ENCODE measurements around the gene GALK2.
"Not testable (repeated sequence)": the region's sequence is repeated elsewhere in the genome, so short reads cannot be mapped to it uniquely, and the experiment has no call there.

GALK2 gene

DNA sequence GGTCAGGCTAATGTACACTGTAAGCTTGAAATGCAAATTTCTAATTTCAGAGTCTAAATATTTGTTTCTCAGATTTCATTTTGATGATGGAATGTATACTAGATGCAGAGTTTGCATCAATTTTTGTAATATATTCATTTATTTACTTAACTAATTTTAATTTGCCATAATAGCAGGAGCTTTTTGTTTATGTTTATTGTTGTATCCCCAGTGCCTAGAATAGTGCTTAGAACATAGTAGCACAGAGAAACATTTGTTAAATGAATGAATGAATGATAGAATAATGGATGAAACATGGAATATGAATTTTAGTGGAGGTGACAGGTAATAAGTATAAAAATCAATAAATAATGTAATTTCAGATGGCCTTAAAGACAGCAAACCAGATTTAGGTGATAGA is 5.2 kb upstream of the GALK2 start:
- DNase-seq (ENCODE audit: low read depth): no peak

DNA sequence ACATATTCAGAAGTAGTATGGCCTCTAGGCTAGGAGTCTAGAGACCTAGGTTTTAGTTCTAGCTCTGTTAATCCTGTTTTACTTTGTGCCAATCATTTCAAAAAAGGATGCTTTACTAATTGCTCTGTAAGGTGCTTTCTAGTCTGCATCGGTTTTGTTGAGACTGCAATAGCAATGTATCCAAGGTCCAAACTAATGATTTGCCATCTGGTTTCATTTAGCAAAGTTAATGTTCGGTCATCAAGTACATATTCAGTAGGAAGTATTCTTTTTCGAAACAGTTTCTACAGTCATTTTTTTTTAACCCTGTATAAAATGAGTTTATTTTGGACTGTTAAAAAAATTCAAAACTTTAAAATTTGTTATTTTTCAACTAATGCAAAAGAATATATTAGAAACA is 2.0 kb upstream of the GALK2 start:
- no peak for DNase-seq (ENCODE audit: low read depth)

DNA sequence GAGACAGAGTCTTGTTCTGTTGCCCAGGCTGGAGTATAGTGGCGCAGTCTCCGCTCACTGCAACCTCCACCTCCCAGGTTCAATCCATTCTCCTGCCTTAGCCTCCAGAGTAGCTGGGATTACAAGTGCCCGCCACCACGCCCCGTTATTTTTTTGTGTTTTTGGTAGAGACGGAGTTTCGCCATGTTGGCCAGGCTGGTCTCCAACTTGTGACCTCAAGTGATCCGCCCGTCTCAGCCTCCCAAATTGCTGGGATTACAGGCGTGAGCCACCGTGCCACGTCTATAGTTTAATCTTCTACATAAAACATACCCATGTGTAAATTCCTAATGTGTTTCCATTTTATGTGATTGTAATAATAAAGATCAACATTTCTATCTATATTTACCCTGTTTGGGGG is 1.7 kb downstream of the GALK2 start:
- DNase-seq (ENCODE audit: low read depth): no peak

DNA sequence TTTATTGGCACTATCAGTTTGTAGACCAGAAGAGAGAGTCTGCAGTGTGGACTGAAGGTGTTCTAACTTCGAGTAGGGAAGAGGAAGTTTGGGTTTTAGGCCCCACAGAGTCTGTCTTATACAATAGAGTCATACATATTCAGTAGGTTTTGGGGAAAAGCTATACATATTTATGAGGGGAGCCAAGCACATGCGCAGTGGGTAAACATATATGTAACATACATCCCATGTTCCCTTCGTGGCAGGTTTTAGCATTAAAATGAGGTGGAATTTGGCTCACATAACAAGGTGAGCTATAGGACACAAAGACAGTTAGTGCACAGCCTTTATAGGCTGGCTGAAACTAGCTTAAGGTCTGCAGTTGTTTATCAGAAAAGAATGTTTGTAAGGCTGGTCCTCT is 4.9 kb downstream of the GALK2 start:
- DNase-seq (ENCODE audit: low read depth): no peak

DNA sequence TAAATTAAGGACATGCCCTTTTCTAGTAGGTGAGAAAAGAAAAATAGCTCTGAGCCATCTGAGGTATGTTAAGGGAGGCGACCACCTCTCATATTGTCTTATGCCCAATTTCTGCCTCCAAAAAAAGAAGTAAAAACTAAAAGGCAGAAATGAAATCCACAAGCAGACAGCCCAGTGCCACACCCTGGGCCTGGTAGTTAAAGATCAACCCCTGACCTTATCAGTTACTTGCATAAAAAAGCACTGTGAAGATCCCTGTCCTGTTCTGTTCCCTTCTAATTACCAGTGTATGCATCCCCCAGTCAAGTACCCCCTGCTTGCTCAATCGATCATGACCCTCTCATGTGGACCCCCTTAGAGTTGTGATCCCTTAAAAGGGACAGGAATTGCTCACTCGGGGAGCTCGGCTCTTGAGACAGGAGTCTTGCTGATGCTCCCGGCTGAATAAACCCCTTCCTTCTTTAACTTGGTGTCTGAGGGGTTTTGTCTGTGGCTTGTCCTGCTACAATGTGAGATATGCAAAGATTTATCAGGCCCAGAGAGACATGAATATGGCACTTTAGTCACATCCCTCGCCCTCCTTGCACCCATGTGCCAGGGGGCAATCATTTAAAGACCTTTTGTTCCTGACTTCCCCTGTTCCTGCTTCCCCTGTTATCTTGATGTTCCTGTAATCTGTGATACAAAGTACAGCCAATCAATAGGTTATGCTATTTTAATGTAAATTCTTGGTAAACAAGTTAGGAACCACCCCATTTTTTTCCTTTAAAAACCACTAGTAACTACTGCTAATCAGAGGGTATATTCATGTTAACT is 5.7 kb downstream of the GALK2 start:
- DNase-seq (ENCODE audit: low read depth): not testable (repeated sequence)

DNA sequence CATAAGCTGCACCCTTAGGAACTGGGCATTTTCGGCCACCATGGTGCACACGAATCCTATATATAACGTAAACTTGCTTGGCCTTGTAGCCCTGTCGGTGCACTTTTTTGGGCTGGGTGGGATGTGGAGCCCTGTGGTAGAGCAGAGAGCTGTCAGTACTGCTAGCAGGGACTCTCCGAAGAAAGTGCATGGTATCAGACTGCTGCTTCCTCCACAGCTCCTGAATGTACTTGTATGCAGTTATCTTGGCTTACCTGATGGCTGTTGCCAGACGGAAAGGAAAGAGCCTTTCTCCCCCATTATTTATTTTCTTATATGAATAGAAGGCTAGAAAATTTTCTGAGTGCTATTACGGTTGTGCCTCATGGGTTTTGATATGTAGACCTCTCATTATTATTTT is 8.4 kb downstream of the GALK2 start:
- DNase-seq (ENCODE audit: low read depth): no peak

DNA sequence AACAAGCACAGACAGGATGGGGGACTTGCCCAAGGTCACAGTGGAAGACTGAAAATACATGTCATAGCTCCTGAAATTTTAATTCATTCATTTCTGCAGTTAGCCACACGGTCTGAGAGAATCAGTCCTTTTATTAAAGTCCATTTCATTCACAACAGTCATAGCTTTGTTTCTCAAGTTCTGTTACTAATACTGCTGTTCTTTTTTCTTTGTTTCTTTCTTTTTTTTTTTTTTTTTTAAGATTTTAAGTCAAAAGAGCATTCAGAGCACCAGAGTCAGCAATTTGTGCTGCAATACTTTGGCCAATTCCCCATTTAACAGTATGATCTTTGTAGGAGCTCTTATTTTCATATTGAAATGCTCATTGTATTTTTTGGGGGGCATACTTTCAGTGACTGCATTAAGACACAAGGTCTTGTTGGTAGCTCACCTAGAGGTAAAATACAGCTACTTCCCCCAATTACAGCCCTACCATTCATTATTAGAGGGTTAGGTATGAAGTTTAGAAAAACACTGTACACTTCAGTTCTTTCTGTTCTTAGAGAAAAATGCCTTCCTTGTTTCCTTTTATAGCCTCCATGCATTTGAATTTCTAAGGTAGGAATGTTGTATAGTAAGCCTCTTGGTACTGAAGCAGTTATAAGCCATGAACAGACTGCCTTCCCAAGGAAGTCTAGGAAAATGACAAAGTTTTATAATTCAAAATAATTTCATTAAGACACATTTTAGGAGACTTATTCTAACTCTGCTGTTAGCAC is 9.6 kb downstream of the GALK2 start:
- DNase-seq (ENCODE audit: low read depth): no peak

DNA sequence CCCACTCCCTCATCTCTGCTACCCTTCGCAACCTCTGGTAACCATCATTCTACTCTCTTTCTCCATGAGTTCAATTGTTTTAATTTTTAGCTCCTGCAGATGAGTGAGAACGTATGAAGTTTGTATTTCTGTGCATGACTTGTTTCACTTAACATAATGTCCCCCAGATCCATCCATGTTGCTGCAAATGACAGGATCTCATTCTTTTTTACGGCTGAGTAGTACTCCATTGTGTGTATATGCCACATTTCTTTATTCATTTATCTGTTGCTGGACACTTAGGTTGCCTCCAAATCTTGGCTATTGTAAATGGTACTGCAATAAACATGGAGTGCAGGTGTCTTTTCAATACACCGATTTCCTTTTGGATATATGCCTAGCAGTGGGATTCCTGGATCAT is 12.1 kb downstream of the GALK2 start:
- no peak for DNase-seq (ENCODE audit: low read depth)

DNA sequence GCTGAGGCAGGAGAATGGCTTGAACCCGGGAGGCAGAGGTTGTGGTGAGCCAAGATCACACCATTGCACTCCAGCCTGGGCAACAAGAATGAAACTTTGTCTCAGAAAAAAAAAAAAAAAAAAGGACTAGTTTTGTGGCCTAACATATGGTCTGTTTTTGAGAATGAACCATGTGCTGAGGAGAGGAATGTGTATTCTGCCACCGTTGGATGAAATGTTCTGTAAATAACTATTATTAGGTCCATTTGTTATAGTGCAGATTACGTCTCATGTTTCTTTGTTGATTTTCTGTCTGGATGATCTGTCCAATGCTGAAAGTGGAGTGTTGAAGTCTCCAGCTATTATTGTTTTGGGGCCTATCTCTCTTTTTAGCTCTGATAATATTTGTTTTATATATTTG is 13.7 kb downstream of the GALK2 start:
- not testable (repeated sequence) for DNase-seq (ENCODE audit: low read depth)

DNA sequence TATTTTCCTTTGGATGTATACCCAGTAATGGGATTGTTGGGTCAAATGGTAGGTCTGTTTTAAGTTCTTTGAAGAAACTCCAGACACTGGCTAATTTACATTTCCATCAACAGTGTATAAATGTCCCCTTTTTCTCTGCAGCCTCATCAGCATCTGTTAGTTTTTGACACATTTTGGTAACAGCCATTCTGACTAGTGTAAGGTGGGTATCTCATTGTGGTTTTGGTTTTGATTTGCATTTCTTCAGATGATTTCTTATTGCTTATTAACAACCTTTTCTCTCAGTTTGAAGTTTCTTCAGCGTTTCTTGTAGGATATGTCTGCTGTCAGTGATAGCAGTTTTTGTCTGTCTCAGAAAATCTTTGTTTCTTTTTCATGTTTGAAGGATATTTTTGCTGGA is 15.4 kb downstream of the GALK2 start:
- DNase-seq (ENCODE audit: low read depth): no peak

DNA sequence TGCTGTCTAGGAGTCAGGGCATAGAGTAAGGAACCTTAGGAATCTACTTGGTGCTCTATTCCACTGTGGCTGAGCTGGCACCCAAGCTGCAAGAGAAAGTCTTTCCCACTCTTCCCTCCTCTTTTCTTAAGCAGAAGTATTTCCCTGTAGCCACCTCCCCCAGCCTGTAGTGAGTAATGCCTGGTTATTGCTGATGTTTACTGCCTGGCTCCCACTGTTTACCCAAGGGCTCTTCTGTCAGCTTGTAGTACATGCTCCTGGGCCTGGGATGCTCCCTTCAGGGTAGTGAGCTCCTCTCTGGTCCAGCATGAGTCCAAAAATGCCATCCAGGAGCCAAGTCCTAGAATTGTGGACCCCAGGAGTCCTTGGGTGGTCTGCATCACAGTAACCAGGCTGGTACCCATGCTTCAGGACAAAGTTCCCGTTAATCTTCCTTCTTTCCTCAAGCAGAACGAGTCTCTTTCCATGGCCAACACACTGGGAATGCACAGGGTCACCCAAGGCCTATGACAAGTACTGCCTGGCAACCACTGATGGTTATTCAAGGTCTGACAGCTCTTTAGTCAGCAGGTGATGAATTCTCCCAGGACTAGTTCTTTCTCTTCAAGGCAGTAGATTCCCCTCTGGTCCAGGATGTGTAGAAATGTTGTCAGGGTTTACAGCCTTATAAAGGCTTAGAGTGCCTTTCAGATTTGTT is 17.6 kb downstream of the GALK2 start:
- DNase-seq (ENCODE audit: low read depth): no peak

DNA sequence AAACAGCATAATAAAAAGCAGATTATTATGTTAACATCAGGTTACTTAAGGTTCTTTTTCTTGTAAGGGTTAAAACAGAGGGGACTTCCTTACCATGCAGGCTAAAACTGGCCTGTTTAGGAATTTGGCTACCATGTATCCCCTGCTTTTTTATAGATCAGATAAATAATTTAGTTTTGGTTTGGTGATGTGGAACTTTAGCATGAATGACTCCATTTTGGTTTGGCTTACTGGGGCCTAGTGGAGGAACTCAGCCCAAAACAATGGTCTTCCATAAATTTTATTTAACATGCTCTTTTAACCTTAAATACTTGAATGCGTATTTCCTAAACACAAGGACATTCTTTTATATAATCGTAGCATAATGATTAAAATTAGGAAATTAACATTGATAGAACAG is 18.9 kb downstream of the GALK2 start:
- DNase-seq (ENCODE audit: low read depth): no peak

DNA sequence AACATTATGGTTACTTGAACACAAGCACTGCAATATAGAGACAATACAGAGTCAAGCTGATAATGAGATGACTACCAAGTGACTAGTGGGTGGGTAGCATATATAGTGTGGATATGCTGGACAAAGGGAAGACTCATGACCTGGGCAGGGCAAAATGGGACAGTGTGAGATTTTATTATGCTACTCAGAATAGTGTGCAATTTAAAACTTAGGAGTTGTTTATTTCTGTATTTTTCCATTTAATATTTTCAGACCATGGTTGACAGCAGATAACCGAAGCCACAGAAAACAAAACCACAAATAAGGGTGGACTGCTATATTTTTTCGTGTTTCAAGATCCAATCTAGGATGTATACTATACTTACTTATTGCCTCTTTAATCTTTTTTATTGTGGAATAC is 19.6 kb downstream of the GALK2 start:
- DNase-seq (ENCODE audit: low read depth): no peak

DNA sequence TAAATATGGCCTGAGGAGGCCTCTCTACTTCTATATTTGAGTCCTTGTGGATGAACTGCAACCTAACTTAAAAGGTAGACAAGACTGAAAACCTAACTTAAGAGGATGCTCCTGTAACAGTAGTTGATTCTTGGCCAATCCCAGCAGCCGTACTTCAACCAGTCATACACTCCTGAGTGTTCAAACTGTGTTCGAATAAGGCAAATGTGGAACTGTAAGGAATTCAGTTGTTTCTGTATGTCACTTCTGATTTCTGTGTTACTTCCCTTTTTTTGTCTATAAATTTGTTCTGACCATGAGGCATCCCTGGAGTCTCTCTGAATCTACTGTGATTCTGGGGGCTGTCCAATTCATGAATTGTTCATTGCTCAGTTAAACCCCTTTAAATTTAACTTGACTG is 20.5 kb downstream of the GALK2 start:
- DNase-seq (ENCODE audit: low read depth): no peak

DNA sequence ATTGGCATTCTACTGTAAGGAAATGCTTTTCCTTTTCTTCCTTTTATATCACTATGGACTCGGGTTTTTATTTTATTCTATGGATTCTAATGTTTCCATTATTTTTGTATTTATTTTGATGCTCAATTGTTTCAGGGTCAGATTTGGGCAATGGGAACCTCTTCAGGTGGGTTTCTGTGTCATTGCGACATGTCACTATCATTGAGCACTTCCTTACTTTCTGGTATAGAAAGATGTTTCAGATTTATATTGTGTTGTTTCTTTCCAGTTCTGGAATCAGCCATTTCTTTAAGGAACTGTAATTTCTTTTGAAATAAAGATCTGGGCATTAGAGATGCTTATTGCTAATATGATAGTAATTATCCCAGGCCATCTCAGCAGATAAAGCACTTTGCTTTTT is 21.8 kb downstream of the GALK2 start:
- no peak for DNase-seq (ENCODE audit: low read depth)

DNA sequence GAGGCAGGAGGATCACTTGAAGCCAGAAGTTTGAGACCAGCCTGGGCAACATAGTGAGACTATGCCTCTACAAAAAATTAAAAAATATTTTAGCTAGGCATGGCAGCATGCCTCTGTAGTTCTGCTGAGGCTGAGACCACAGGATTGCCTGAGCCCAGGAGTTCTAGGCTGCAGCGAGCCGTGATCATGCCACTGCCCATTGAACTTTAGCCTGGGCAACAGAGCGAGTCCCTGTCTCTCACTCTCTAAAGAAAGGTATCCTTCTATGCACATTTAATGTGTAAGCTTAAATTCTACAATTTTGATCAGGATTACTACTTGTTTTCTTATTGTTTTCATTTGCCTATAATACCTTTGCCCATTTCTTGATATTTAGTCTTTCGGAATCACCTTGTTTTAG is 26.8 kb downstream of the GALK2 start:
- DNase-seq (ENCODE audit: low read depth): no peak

DNA sequence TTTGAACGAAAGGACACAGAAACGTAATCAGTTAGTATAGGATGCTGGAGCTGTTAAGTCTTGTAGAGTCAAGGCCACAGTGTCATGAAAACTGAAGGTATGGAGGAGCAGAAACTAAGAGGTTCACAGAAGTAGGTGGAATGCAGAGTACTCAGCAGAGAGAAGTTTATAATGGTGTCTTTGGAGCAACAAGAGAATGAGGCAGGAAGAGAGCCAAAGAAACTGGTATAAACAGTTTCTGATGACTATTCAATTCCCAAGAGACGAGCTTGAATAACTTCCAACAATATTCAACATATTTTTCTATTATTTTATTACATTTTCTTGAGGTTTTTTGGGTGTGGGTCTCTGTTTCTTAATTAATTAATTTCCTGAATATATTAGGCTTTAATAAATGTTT is 29.6 kb downstream of the GALK2 start:
- DNase-seq (ENCODE audit: low read depth): no peak

DNA sequence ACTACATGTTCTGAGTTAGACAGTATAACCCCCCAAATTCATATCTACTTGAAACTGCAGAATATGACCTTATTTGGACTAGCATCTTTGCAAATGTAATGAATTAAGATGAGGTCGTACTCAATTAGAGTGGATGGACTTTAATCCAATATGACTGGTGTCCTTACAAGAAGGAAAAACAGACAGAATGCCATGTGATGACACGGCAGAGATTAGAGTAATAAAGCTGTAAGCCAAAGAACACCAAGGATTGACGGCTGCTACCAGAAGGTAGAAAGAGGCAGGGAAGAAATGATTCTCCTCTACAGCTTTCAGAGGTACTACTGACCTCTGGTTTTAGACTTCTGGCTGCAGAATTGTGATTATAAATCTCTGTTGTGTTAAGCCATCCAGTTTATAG is 30.3 kb downstream of the GALK2 start:
- DNase-seq (ENCODE audit: low read depth): no peak

DNA sequence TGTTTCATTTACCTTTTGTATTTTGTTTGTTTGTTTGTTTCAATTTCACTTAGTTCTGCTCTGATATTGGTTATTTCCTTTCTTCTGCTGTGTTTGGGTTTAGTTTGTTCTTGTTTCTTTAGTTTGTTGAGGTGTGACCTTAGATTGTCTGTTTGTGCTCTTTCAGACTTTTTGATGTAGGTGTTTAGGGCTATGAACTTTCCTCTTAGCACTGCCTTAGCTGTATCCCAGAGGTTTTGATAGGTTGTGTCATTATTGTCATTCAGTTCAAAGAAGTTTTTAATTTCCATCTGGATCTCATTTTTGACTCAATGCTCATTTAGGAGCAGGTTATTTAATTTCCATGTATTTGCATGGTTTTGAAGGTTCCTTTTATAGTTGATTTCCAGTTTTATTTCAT is 38.1 kb downstream of the GALK2 start:
- DNase-seq (ENCODE audit: low read depth): not testable (repeated sequence)

DNA sequence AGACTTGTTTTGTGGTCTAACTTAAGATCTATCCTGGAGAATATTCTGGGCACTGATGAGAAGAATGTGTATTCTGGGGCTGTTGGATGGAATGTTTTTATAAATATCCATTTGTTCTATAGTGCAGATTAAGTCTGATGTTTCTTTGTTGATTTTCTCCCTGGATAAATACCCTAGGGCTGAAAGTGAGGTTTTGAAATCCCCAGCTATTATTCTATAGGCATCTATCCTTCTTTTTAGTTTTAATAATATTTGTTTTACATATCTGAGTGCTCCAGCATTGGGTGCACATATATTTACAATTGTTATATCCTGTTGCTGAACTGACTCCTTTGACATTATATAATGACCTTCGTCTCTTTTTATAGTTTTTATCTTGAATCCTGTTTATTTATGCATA is 42.9 kb downstream of the GALK2 start:
- DNase-seq (ENCODE audit: low read depth): no peak

DNA sequence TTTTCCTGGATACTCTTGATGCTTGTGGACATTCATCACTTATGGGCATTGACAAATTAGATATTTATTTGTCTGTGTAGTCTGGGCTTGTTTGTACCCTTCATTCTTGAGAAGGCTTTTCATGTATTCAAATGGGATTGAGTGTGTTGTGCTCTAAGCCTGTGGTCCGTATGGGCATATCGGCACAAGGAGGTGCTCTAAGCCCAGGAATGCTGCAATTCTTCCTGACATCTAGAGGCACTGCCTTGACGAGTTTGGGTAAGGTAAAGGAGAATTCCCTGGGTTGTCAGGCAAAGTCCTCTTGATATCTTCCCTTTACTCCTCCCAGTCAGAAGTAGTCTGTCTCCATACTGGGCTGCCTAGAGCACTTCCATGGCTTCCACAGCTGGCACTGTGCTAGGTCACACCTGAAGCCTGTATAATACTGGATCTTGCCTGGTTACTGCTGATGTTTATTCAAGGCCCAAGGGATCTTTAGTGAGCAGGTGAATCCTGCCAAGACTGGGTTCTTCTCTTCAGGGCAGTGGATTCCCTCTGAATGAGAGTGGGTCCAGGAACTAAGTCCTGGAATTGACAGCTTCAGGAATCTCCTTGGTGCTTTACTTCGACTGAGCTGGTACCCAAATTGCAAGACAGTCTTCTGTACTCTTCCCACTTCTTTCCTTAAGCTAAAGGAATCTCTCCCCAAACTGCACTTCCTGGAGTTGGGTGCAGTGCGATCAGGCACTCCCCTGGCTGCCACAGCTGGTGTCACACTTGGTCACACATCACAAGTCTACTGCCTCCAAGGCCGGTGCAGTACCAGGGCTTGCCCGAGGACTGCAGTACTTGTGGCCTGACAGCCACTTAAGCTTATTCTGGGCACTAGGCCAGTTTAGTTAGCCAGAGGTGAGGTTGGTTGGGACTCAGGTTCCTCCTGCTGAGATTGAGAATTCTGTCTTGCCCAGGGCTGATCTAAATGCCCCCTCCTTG is 46.0 kb downstream of the GALK2 start:
- DNase-seq (ENCODE audit: low read depth): no peak
